B cell (primary cell): ENCODE measurements around the gene GRK6. TPM values are rescaled to one million over a fixed set of nuclear protein-coding genes. Genes with fewer than 3 reads are reported as not detected.

Experiments used
- ATAC-seq: fragments of 200-7000 bp; cut with Tn5 transposase; one replicate; pipeline ENCODE4 v1.10.0; 2021; ENCODE audit warnings: low read depth, mild to moderate bottlenecking, moderate number of reproducible peaks, moderate library complexity
- CTCF ChIA-PET: fragments of 350-600 bp; sonication (Branson Sonifier 250); formaldehyde crosslinking; loops from one replicate; lab custom pipeline; 2021; ENCODE audit warnings: antibody characterized with exemption, inconsistent platforms; lab: Charles Lee
- POLR2A ChIA-PET: fragments of 350-600 bp; sonication (Branson Sonifier 250); formaldehyde crosslinking; loops from one replicate; lab custom pipeline; 2021; ENCODE audit warnings: antibody characterized with exemption; lab: Charles Lee
- DNase-seq: peaks from one replicate; pipeline ENCODE4 v3.0.0; 2013
- H2AFZ ChIP-seq: 2 replicates; pipeline ENCODE4 v1.6.1; 2012; ENCODE audit warnings: mild to moderate bottlenecking, low read depth, low read length; ENCODE audit not compliant: insufficient read depth, poor library complexity, severe bottlenecking
- H3K27ac ChIP-seq, 2 donors: 1 replicate in 1 of 2; 2 replicates in 1 of 2; pipeline ENCODE4 v1.5.1; 2012 to 2013; ENCODE audit warnings: low read length in 2 of 2, mild to moderate bottlenecking in 2 of 2, moderate library complexity in 1 of 2
- H3K27me3 ChIP-seq, 4 experiments: fragments of 200-600 bp in 1 of 4; sonication (generic) in 1 of 4; replicated peaks in 1 of 4; 1 replicate in 2 of 4; 2 replicates in 2 of 4; pipeline versions ENCODE4 v1.6.1 to v1.7.0; 2013 to 2016; ENCODE audit warnings: low read length in 3 of 4, mild to moderate bottlenecking in 2 of 4, mixed read lengths in 1 of 4, moderate library complexity in 1 of 4; ENCODE audit not compliant: insufficient read depth in 4 of 4, control insufficient read depth in 3 of 4; ENCODE audit errors: control extremely low read depth in 1 of 4
- H3K36me3 ChIP-seq, 2 experiments: replicated peaks in 1 of 2; 1 replicate in 1 of 2; 2 replicates in 1 of 2; pipeline versions ENCODE4 v1.6.1 to v1.7.1; 2013; ENCODE audit warnings: low read length in 1 of 2; ENCODE audit not compliant: insufficient read depth in 2 of 2, control insufficient read depth in 1 of 2; ENCODE audit errors: control extremely low read depth in 1 of 2, extremely low read depth in 1 of 2
- H3K4me1 ChIP-seq, 2 donors: fragments of 200-600 bp in 1 of 2; sonication (generic) in 1 of 2; 1 replicate in 1 of 2; 2 replicates in 1 of 2; pipeline versions ENCODE4 v1.5.1 to v1.6.1; 2013 to 2017; ENCODE audit warnings: low read length in 2 of 2; ENCODE audit not compliant: control insufficient read depth in 2 of 2, insufficient read depth in 2 of 2
- H3K4me2 ChIP-seq: replicated peaks from 2 replicates; pipeline ENCODE3; 2012; ENCODE audit warnings: mild to moderate bottlenecking, low read depth, low read length; ENCODE audit not compliant: poor library complexity, severe bottlenecking
- H3K4me3 ChIP-seq, 5 experiments: fragments of 200-600 bp in 1 of 5; sonication (generic) in 1 of 5; 1 replicate in 3 of 5; 2 replicates in 2 of 5; pipeline versions ENCODE4 v1.5.1 to v1.7.0; 2011 to 2016; ENCODE audit warnings: low read length in 4 of 5, mild to moderate bottlenecking in 4 of 5, low read depth in 2 of 5, control low read depth in 1 of 5, moderate library complexity in 1 of 5; ENCODE audit not compliant: insufficient read depth in 1 of 5; ENCODE audit errors: control extremely low read depth in 1 of 5, extremely low read depth in 1 of 5
- H3K79me2 ChIP-seq: fragments of 200-600 bp; sonication (generic); one replicate; pipeline ENCODE4 v1.6.0; 2016; ENCODE audit warnings: low read length; ENCODE audit not compliant: control insufficient read depth, insufficient read depth
- H3K9ac ChIP-seq: fragments of 200-600 bp; sonication (generic); 2 replicates; pipeline ENCODE4 v1.6.1; 2017; ENCODE audit warnings: mild to moderate bottlenecking, low read length, moderate library complexity
- H3K9me3 ChIP-seq, 3 donors: one replicate each; pipeline versions ENCODE4 v1.6.1 to v1.7.1; 2013; ENCODE audit warnings: low read length in 2 of 3; ENCODE audit not compliant: control insufficient read depth in 2 of 3, insufficient read depth in 1 of 3; ENCODE audit errors: control extremely low read depth in 1 of 3
- H4K20me1 ChIP-seq: 2 replicates; pipeline ENCODE4 v1.6.0; 2012; ENCODE audit warnings: mild to moderate bottlenecking, low read length; ENCODE audit not compliant: insufficient read depth, control insufficient read depth, poor library complexity, severe bottlenecking
- H3K27ac Mint-ChIP-seq: one replicate; pipeline ENCODE4 v1.8.0; 2021; ENCODE audit warnings: mixed read lengths
- H3K27me3 Mint-ChIP-seq: one replicate; pipeline ENCODE4 v1.8.0; 2021; ENCODE audit warnings: mixed read lengths
- H3K4me1 Mint-ChIP-seq: one replicate; pipeline ENCODE4 v1.8.0; 2021; ENCODE audit warnings: mixed read lengths
- H3K4me3 Mint-ChIP-seq: one replicate; pipeline ENCODE4 v1.8.0; 2021; ENCODE audit warnings: mixed read lengths
- H3K9me3 Mint-ChIP-seq: one replicate; pipeline ENCODE4 v1.8.0; 2022; ENCODE audit warnings: mixed read lengths; ENCODE audit not compliant: insufficient read depth
- CTCF ChIP-seq: fragments of 200-600 bp; IDR thresholded peaks from one replicate; pipeline ENCODE4 v1.8.0; 2022; ENCODE audit warnings: antibody characterized with exemption, mild to moderate bottlenecking
- EZH2 ChIP-seq: IDR thresholded peaks from 2 replicates; pipeline ENCODE4 v1.6.1; 2012; ENCODE audit warnings: borderline replicate concordance, low read depth, mild to moderate bottlenecking, moderate library complexity, low read length; ENCODE audit not compliant: insufficient read depth, poor library complexity, severe bottlenecking
- WGBS: methylation state at CpG from one replicate; pipeline ENCODE4 v1.1.5; 2013; ENCODE audit warnings: missing lambda C conversion rate; ENCODE audit not compliant: insufficient coverage; 5-methylcytosine and 5-hydroxymethylcytosine counted together
- intact Hi-C: fragments of 100-400 bp; cut with micrococcal nuclease; formaldehyde crosslinking; loops from one replicate; pipeline ENCODE4 v1.10.0; 2022
- polyA plus RNA-seq: library from polyadenylated mRNA; depleted of rRNA; stranded (reverse); fragments of >200 nt; gene quantifications from 2 replicates; pipeline ENCODE4 v1.2.3, GENCODE V29; 2012
- total RNA-seq, 2 donors: library from RNA; stranded (reverse); fragments of 120-200 nt in 1 of 2; gene quantifications; 1 replicate in 1 of 2; 2 replicates in 1 of 2; pipeline versions ENCODE4 v1.2.3 to v1.2.4, GENCODE V29; 2013 to 2022

Gene GRK6
- total and polyA plus RNA-seq, 2 donors (not counting 1 experiment from before 2014, with no cell fraction given): 155 to 173 TPM

GRCh38 chr5:177396807-177397206, 29.7 kb upstream of the GRK6 start:
- no peak overlapping the region for H2AFZ ChIP-seq

More at GRCh38 chr5:177396807-177397206, 29.7 kb upstream of the GRK6 start:
- Mint-ChIP-seq H3K4me3 (no peak overlapping the region), H3K9me3 (no peaks in the 10 kb centered on the region), H3K4me1 (peaks cover 1% of the 10 kb centered on the region), H3K27ac (no peak overlapping the region), H3K27me3 (peaks cover 6% of the 10 kb centered on the region)
- intact Hi-C loops: no loop called here
- ChIA-PET CTCF (interaction anchor here (1.3 kb wide), 1 partner anchor 36 kb away, joined by 3 read pairs; no protein-coding TSS in a partner anchor), POLR2A (no interaction called here)
- Histone ChIP-seq H3K27me3 (peaks cover 0 to 21% (median 2%) of the 10 kb centered on the region in 4 experiments), H3K27ac (no peak overlapping the region), H3K36me3 (no peaks in the 10 kb centered on the region), H3K79me2 (no peaks in the 10 kb centered on the region), H3K4me2 (no peak overlapping the region), H3K9me3 (peaks cover 0 to 7% (median 0%) of the 10 kb centered on the region in 3 donors), H3K4me3 (no peak overlapping the region), H3K4me1 (no peaks in the 10 kb centered on the region), H3K9ac (no peak overlapping the region), H4K20me1 (no peaks in the 10 kb centered on the region)
- no peak for DNase-seq
- 97% methylated on average over 6 of the region's 10 CpGs for WGBS
- TF ChIP-seq EZH2: no peak
- no peak for TF ChIP-seq CTCF
- no peak for ATAC-seq
